Neural progenitor cell (in vitro differentiated cells): Measurements from ENCODE around the gene PLXNB2.

Experiments used
- CTCF ChIP-seq: fragments of 200-600 bp; sonication (generic); IDR thresholded peaks from 2 replicates; pipeline ENCODE4 v1.5.1; 2017; ENCODE audit warnings: antibody characterized with exemption, mild to moderate bottlenecking
- EZH2 ChIP-seq: fragments of 200-600 bp; sonication (generic); IDR thresholded peaks from 2 replicates; pipeline ENCODE4 v1.6.1; 2017; ENCODE audit warnings: antibody characterized with exemption, mild to moderate bottlenecking, moderate library complexity
- EZH2phosphoT487 ChIP-seq: fragments of 200-600 bp; sonication (generic); IDR thresholded peaks from 2 replicates; pipeline ENCODE4 v1.6.1; 2017; ENCODE audit warnings: antibody characterized with exemption

GRCh38 chr22:50310949-50311444 lies 3.6 kb upstream of the PLXNB2 start:
- TF ChIP-seq CTCF (no peak), EZH2phosphoT487 (no peak), EZH2 (no peak)
